Naive thymus-derived CD8-positive, alpha-beta T cell (primary cell): ENCODE measurements around the gene P3H1. TPM values are rescaled to one million over a fixed set of nuclear protein-coding genes. Genes with fewer than 3 reads are reported as not detected.
A peak's percentile ranks its signal among the peaks of the same experiment; 100 is the strongest.
"Not testable (repeated sequence)": the region's sequence is repeated elsewhere in the genome, so short reads cannot be mapped to it uniquely, and the experiment has no call there.

ENCODE experiments used
- ATAC-seq, 2 donors: fragments of 150-1000 bp; cut with Tn5 transposase in 1 of 2; sonication (Bioruptor Pico), chemical (Tn5 transposase) in 1 of 2; 1 replicate in 1 of 2; 2 replicates in 1 of 2; pipeline ENCODE4 v1.10.0; 2021; ENCODE audit warnings: mild to moderate bottlenecking in 2 of 2, moderate library complexity in 2 of 2
- POLR2A ChIA-PET: fragments of 350-600 bp; sonication (Branson Sonifier 250); formaldehyde crosslinking; loops from one replicate; lab custom pipeline; 2021; ENCODE audit warnings: antibody characterized with exemption; lab: Charles Lee
- DNase-seq, 10 donors: peaks; one replicate each; pipeline versions ENCODE4 v3.0.0 to v3.0.0-alpha.2; 2020 to 2022
- H3K27ac Mint-ChIP-seq, 10 donors: one replicate each; pipeline ENCODE4 v1.8.0; 2020 to 2022; ENCODE audit warnings: mild to moderate bottlenecking in 10 of 10, mixed read lengths in 10 of 10, moderate library complexity in 4 of 10, inconsistent platforms in 1 of 10
- H3K27me3 Mint-ChIP-seq, 5 donors: one replicate each; pipeline ENCODE4 v1.8.0; 2021 to 2022; ENCODE audit warnings: mixed read lengths in 5 of 5
- H3K36me3 Mint-ChIP-seq, 3 donors: one replicate each; pipeline ENCODE4 v1.8.0; 2020 to 2022; ENCODE audit warnings: mixed read lengths in 3 of 3, mild to moderate bottlenecking in 2 of 3, inconsistent platforms in 1 of 3
- H3K4me1 Mint-ChIP-seq, 4 donors: one replicate each; pipeline ENCODE4 v1.8.0; 2021 to 2022; ENCODE audit warnings: mixed read lengths in 4 of 4
- H3K4me3 Mint-ChIP-seq, 10 donors: one replicate each; pipeline ENCODE4 v1.8.0; 2020 to 2022; ENCODE audit warnings: mild to moderate bottlenecking in 10 of 10, mixed read lengths in 10 of 10, moderate library complexity in 6 of 10, inconsistent platforms in 1 of 10
- H3K9me3 Mint-ChIP-seq, 9 donors: one replicate each; pipeline ENCODE4 v1.8.0; 2020 to 2022; ENCODE audit warnings: mixed read lengths in 9 of 9, mild to moderate bottlenecking in 3 of 9, inconsistent platforms in 1 of 9, moderate library complexity in 1 of 9
- polyA plus RNA-seq, 3 donors: library from polyadenylated mRNA; unstranded; fragments of 300-500 nt; fragmentation: Illumina TruSeq; gene quantifications; one replicate each; pipeline ENCODE4 v1.2.3, GENCODE V29; 2021
- total RNA-seq, 8 experiments: library from RNA in 2 of 8; stranded (reverse) in 2 of 8; gene quantifications; one replicate each; pipeline ENCODE4 v1.2.3 and lab custom pipeline; 2021 to 2026

The P3H1 gene
- total and polyA plus RNA-seq, 5 experiments from 2014 or later = 4.3 to 55.2 (median 11.1) TPM

- no peak overlapping the region for H3K4me3 Mint-ChIP-seq
- POLR2A ChIA-PET = no interaction called here
- H3K4me1 Mint-ChIP-seq = peaks cover 7 to 12% (median 11%) of the 10 kb centered on the region in 4 donors
- H3K9me3 Mint-ChIP-seq = no peaks in the 10 kb centered on the region
- no peaks in the 10 kb centered on the region for H3K27me3 Mint-ChIP-seq
- H3K27ac Mint-ChIP-seq = peak overlapping the region in 1 of 10 donors; percentile 40
- ATAC-seq (no peak), DNase-seq (no peak)
- H3K36me3 Mint-ChIP-seq = no peaks in the 10 kb centered on the region
Measured at GRCh38 chr1:42735056-42735455, 31.8 kb downstream of the P3H1 start.

GRCh38 chr1:42734201-42735035 is 32.4 kb downstream of the P3H1 start:
- no peaks in the 10 kb centered on the region for H3K36me3 Mint-ChIP-seq
- no peak for ATAC-seq
- POLR2A ChIA-PET = no interaction called here
- H3K4me1 Mint-ChIP-seq = peaks cover 7 to 12% (median 11%) of the 10 kb centered on the region in 4 donors
- no peak for DNase-seq
- H3K9me3 Mint-ChIP-seq = no peaks in the 10 kb centered on the region
- H3K4me3 Mint-ChIP-seq = no peak overlapping the region
- no peaks in the 10 kb centered on the region for H3K27me3 Mint-ChIP-seq
- H3K27ac Mint-ChIP-seq = peak overlapping the region in 1 of 10 donors; percentile 40

GRCh38 chr1:42733415-42734200 is 33.2 kb downstream of the P3H1 start:
- Mint-ChIP-seq H3K9me3 (no peaks in the 10 kb centered on the region), H3K27me3 (no peaks in the 10 kb centered on the region), H3K36me3 (no peaks in the 10 kb centered on the region), H3K27ac (no peak overlapping the region), H3K4me3 (no peak overlapping the region), H3K4me1 (peaks cover 7 to 12% (median 11%) of the 10 kb centered on the region in 4 donors)
- DNase-seq = peak in 1 of 10 donors; percentile 10
- POLR2A ChIA-PET = interaction anchor here (0.7 kb wide), 1 partner anchor 269 kb away, joined by 4 read pairs; no protein-coding TSS in a partner anchor
- ATAC-seq = no peak

- no peaks in the 10 kb centered on the region for H3K36me3 Mint-ChIP-seq
- POLR2A ChIA-PET = no interaction called here
- ATAC-seq (no peak), DNase-seq (peak in 1 of 10 donors; percentile 3)
- peaks cover 5 to 9% (median 7%) of the 10 kb centered on the region in 4 donors for H3K4me1 Mint-ChIP-seq
- no peak overlapping the region for H3K27ac Mint-ChIP-seq
- no peaks in the 10 kb centered on the region for H3K9me3 Mint-ChIP-seq
- no peak overlapping the region for H3K4me3 Mint-ChIP-seq
- no peaks in the 10 kb centered on the region for H3K27me3 Mint-ChIP-seq
Measured at GRCh38 chr1:42732126-42732680, 34.6 kb downstream of the P3H1 start.

- no peaks in the 10 kb centered on the region for H3K36me3 Mint-ChIP-seq
- peak overlapping the region in 1 of 10 donors; percentile 68 for H3K27ac Mint-ChIP-seq
- DNase-seq = no peak
- H3K27me3 Mint-ChIP-seq = no peaks in the 10 kb centered on the region
- no peaks in the 10 kb centered on the region for H3K9me3 Mint-ChIP-seq
- POLR2A ChIA-PET = interaction anchor here (0.6 kb wide), 1 partner anchor 139 kb away, joined by 5 read pairs; no protein-coding TSS in a partner anchor
- ATAC-seq = no peak
- no peak overlapping the region for H3K4me3 Mint-ChIP-seq
- H3K4me1 Mint-ChIP-seq = peaks cover 0 to 3% (median 2%) of the 10 kb centered on the region in 4 donors
Measured at GRCh38 chr1:42731585-42731984, 35.2 kb downstream of the P3H1 start.

GRCh38 chr1:42730988-42731387 is 35.8 kb downstream of the P3H1 start:
- ATAC-seq = no peak
- Mint-ChIP-seq H3K27ac (no peak overlapping the region), H3K9me3 (no peaks in the 10 kb centered on the region), H3K4me1 (no peaks in the 10 kb centered on the region), H3K36me3 (no peaks in the 10 kb centered on the region), H3K27me3 (no peaks in the 10 kb centered on the region), H3K4me3 (no peak overlapping the region)
- POLR2A ChIA-PET = interaction anchor here (0.6 kb wide), 1 partner anchor 138 kb away, joined by 5 read pairs; no protein-coding TSS in a partner anchor
- no peak for DNase-seq

GRCh38 chr1:42730002-42730401 is 36.8 kb downstream of the P3H1 start:
- Mint-ChIP-seq H3K27me3 (no peaks in the 10 kb centered on the region), H3K4me3 (no peak overlapping the region), H3K9me3 (no peaks in the 10 kb centered on the region), H3K27ac (no peak overlapping the region), H3K4me1 (no peaks in the 10 kb centered on the region), H3K36me3 (no peaks in the 10 kb centered on the region)
- ATAC-seq = no peak
- no peak for DNase-seq
- POLR2A ChIA-PET = no interaction called here

GRCh38 chr1:42725820-42726219 is 41.0 kb downstream of the P3H1 start:
- ATAC-seq, H3K9me3 Mint-ChIP-seq, H3K4me3 Mint-ChIP-seq, POLR2A ChIA-PET, H3K27me3 Mint-ChIP-seq, DNase-seq, H3K4me1 Mint-ChIP-seq, H3K36me3 Mint-ChIP-seq: not testable (repeated sequence)
- H3K27ac Mint-ChIP-seq = peak overlapping the region in 1 of 10 donors; percentile 0

GRCh38 chr1:42723511-42723910 is 43.3 kb downstream of the P3H1 start:
- POLR2A ChIA-PET = no interaction called here
- no peaks in the 10 kb centered on the region for H3K9me3 Mint-ChIP-seq
- DNase-seq (no peak), ATAC-seq (no peak)
- H3K4me3 Mint-ChIP-seq = no peak overlapping the region
- H3K36me3 Mint-ChIP-seq = peaks cover 0 to 5% (median 4%) of the 10 kb centered on the region in 3 donors
- no peaks in the 10 kb centered on the region for H3K27me3 Mint-ChIP-seq
- H3K4me1 Mint-ChIP-seq = no peaks in the 10 kb centered on the region
- H3K27ac Mint-ChIP-seq = peak overlapping the region in 1 of 10 donors; percentile 15

GRCh38 chr1:42722403-42722802 is 44.4 kb downstream of the P3H1 start:
- peaks cover 0 to 13% (median 9%) of the 10 kb centered on the region in 3 donors for H3K36me3 Mint-ChIP-seq
- H3K4me1 Mint-ChIP-seq, DNase-seq, H3K4me3 Mint-ChIP-seq, H3K27me3 Mint-ChIP-seq, H3K9me3 Mint-ChIP-seq, H3K27ac Mint-ChIP-seq, ATAC-seq: not testable (repeated sequence)
- POLR2A ChIA-PET = interaction anchor here (0.7 kb wide), 2 partner anchors 981 to 1975 kb away, joined by 5 to 6 read pairs; no protein-coding TSS in a partner anchor

GRCh38 chr1:42721926-42722325 is 44.9 kb downstream of the P3H1 start:
- no peak for ATAC-seq
- H3K27ac Mint-ChIP-seq = peak overlapping the region in 1 of 10 donors; percentile 63

GRCh38 chr1:42720868-42721267 is 46.0 kb downstream of the P3H1 start:
- H3K4me1 Mint-ChIP-seq = peaks cover 0 to 11% (median 3%) of the 10 kb centered on the region in 4 donors

More at GRCh38 chr1:42721926-42722325, 44.9 kb downstream of the P3H1 start:
- H3K4me3 Mint-ChIP-seq = no peak overlapping the region
- DNase-seq = no peak
- H3K4me1 Mint-ChIP-seq = peaks cover 0 to 5% (median 1%) of the 10 kb centered on the region in 4 donors
- peaks cover 0 to 17% (median 9%) of the 10 kb centered on the region in 3 donors for H3K36me3 Mint-ChIP-seq
- H3K9me3 Mint-ChIP-seq = no peaks in the 10 kb centered on the region
- no peaks in the 10 kb centered on the region for H3K27me3 Mint-ChIP-seq
- POLR2A ChIA-PET = no interaction called here

More at GRCh38 chr1:42720868-42721267, 46.0 kb downstream of the P3H1 start:
- H3K9me3 Mint-ChIP-seq = peaks cover 0 to 3% (median 0%) of the 10 kb centered on the region in 9 donors
- no peak for DNase-seq
- POLR2A ChIA-PET = no interaction called here
- H3K4me3 Mint-ChIP-seq = no peak overlapping the region
- H3K27me3 Mint-ChIP-seq = no peaks in the 10 kb centered on the region
- H3K36me3 Mint-ChIP-seq = peaks cover 4 to 24% (median 16%) of the 10 kb centered on the region in 3 donors
- H3K27ac Mint-ChIP-seq = peak overlapping the region in 1 of 10 donors; percentile 63
- no peak for ATAC-seq
